Measurements from ENCODE around the gene PPIL4.

The PPIL4 gene, protein sequence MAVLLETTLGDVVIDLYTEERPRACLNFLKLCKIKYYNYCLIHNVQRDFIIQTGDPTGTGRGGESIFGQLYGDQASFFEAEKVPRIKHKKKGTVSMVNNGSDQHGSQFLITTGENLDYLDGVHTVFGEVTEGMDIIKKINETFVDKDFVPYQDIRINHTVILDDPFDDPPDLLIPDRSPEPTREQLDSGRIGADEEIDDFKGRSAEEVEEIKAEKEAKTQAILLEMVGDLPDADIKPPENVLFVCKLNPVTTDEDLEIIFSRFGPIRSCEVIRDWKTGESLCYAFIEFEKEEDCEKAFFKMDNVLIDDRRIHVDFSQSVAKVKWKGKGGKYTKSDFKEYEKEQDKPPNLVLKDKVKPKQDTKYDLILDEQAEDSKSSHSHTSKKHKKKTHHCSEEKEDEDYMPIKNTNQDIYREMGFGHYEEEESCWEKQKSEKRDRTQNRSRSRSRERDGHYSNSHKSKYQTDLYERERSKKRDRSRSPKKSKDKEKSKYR

DNA sequence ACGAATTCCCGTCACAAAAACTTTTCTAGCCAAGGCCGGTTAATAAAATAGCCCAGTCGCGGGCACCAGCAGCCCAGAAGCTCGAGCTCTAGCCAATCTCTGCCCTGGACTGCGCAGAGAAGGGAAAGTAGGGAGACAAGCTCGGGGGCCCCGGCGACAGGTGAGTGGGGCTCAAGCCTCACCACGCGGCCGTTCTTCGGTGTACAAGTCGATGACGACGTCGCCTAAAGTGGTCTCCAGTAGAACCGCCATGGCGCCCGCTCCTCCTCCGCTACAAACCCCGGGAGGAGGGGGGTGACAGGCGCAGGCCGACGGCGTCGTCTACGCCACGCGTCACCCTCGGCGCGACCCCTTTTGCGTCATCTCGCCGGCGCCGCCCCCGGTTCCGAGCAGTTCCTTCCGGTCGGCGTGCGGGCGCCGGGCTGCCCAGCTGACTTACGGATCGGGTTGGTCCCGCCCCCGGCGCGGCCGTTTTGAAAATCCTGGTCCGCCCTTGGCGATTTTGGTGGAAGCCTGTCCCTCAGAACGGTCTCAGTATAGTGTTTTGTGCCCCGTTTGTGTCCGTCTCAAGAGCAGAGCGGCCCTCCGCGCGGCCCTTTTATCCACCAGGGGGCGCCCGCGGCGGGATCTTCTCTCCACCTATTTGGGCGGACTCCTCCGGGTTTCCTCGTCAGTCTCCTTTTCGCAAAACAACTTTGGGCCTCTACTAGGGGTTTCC lies at the start of gene PPIL4:
Gene PPIL4 (minus strand): TSS at position 290 of the 718 bp plus-strand sequence. CDS start 38 bp downstream, at position 252.
- peak within 1 kb of the TSS; percentile 87 for H3K9ac ChIP-seq
- H4K20me1 ChIP-seq (ENCODE audit: insufficient read depth), result no peaks in the 10 kb centered on the region
- peak within 1 kb of the TSS; percentile 82 for H3K27ac ChIP-seq
- H3K4me3 ChIP-seq (IDR thresholded peaks at IDR 0.05; ENCODE audit: insufficient read depth, low read depth, low read length), result peak within 1 kb of the TSS; percentile 50
- H3K36me3 ChIP-seq (ENCODE audit: insufficient read depth), result no peaks in the 10 kb centered on the region
- TF ChIP-seq, protein P1, sequence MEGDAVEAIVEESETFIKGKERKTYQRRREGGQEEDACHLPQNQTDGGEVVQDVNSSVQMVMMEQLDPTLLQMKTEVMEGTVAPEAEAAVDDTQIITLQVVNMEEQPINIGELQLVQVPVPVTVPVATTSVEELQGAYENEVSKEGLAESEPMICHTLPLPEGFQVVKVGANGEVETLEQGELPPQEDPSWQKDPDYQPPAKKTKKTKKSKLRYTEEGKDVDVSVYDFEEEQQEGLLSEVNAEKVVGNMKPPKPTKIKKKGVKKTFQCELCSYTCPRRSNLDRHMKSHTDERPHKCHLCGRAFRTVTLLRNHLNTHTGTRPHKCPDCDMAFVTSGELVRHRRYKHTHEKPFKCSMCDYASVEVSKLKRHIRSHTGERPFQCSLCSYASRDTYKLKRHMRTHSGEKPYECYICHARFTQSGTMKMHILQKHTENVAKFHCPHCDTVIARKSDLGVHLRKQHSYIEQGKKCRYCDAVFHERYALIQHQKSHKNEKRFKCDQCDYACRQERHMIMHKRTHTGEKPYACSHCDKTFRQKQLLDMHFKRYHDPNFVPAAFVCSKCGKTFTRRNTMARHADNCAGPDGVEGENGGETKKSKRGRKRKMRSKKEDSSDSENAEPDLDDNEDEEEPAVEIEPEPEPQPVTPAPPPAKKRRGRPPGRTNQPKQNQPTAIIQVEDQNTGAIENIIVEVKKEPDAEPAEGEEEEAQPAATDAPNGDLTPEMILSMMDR (conservative IDR thresholded peaks at IDR 0.05; ENCODE audit: low read depth, low read length), result peak; percentile 95
- H3K79me2 ChIP-seq (ENCODE audit: insufficient read depth, low read depth), result peaks cover 36% of the 10 kb centered on the region
- H3K27me3 ChIP-seq (ENCODE audit: insufficient read depth, low read depth), result peaks cover 8% of the 10 kb centered on the region; the same call in 1 of the 2 replicates
- H3K4me1 ChIP-seq (ENCODE audit: low read depth, poor library complexity, severe bottlenecking), result peaks cover 7% of the 10 kb centered on the region
- peak within 1 kb of the TSS; percentile 95 for H2AFZ ChIP-seq (ENCODE audit: low read depth)
- H3K4me2 ChIP-seq, result peak within 1 kb of the TSS; percentile 84

- H3K27ac ChIP-seq, result no peak overlapping the region
- H3K4me2 ChIP-seq, result no peak overlapping the region
- no peak overlapping the region for H2AFZ ChIP-seq (ENCODE audit: low read depth)
- TF ChIP-seq, protein P1 (conservative IDR thresholded peaks at IDR 0.05; ENCODE audit: low read depth, low read length), result no peak
- no peak overlapping the region for H3K4me3 ChIP-seq (IDR thresholded peaks at IDR 0.05; ENCODE audit: insufficient read depth, low read depth, low read length)
- no peak overlapping the region for H3K9ac ChIP-seq
- H3K79me2 ChIP-seq (ENCODE audit: insufficient read depth, low read depth), result no peaks in the 10 kb centered on the region
- H3K4me1 ChIP-seq (ENCODE audit: low read depth, poor library complexity, severe bottlenecking), result no peaks in the 10 kb centered on the region
- no peaks in the 10 kb centered on the region for H4K20me1 ChIP-seq (ENCODE audit: insufficient read depth)
- H3K27me3 ChIP-seq (ENCODE audit: insufficient read depth, low read depth), result no peaks in the 10 kb centered on the region
- no peaks in the 10 kb centered on the region for H3K36me3 ChIP-seq (ENCODE audit: insufficient read depth)
These were observed 47.6 kb upstream of the PPIL4 start for GRCh38 chr6:149593408-149593807.

GRCh38 chr6:149592983-149593382 lies 47.1 kb upstream of the PPIL4 start:
- H3K4me1 ChIP-seq (ENCODE audit: low read depth, poor library complexity, severe bottlenecking), result no peaks in the 10 kb centered on the region
- no peak overlapping the region for H2AFZ ChIP-seq (ENCODE audit: low read depth)
- H3K27me3 ChIP-seq (ENCODE audit: insufficient read depth, low read depth), result no peaks in the 10 kb centered on the region
- TF ChIP-seq, protein P1 (conservative IDR thresholded peaks at IDR 0.05; ENCODE audit: low read depth, low read length), result no peak
- H3K9ac ChIP-seq, result no peak overlapping the region
- H3K4me3 ChIP-seq (IDR thresholded peaks at IDR 0.05; ENCODE audit: insufficient read depth, low read depth, low read length), result no peak overlapping the region
- no peaks in the 10 kb centered on the region for H4K20me1 ChIP-seq (ENCODE audit: insufficient read depth)
- H3K79me2 ChIP-seq (ENCODE audit: insufficient read depth, low read depth), result no peaks in the 10 kb centered on the region
- no peaks in the 10 kb centered on the region for H3K36me3 ChIP-seq (ENCODE audit: insufficient read depth)
- no peak overlapping the region for H3K27ac ChIP-seq
- H3K4me2 ChIP-seq, result no peak overlapping the region

GRCh38 chr6:149586149-149586548 lies 40.3 kb upstream of the PPIL4 start:
- Histone ChIP-seq H3K9ac (no peak overlapping the region), H3K79me2 (ENCODE audit: insufficient read depth, low read depth) (no peaks in the 10 kb centered on the region), H3K4me3 (IDR thresholded peaks at IDR 0.05; ENCODE audit: insufficient read depth, low read depth, low read length) (no peak overlapping the region), H3K27ac (no peak overlapping the region), H3K27me3 (ENCODE audit: insufficient read depth, low read depth) (no peaks in the 10 kb centered on the region), H3K4me2 (no peak overlapping the region), H4K20me1 (ENCODE audit: insufficient read depth) (no peaks in the 10 kb centered on the region), H3K4me1 (ENCODE audit: low read depth, poor library complexity, severe bottlenecking) (no peaks in the 10 kb centered on the region), H2AFZ (ENCODE audit: low read depth) (no peak overlapping the region), H3K36me3 (ENCODE audit: insufficient read depth) (no peaks in the 10 kb centered on the region)
- TF ChIP-seq, protein P1 (conservative IDR thresholded peaks at IDR 0.05; ENCODE audit: low read depth, low read length), result no peak

Measured in KMS-11 (cell line).